ENCODE data around the gene JPH3. TPM values are rescaled to one million over a fixed set of nuclear protein-coding genes. Genes with fewer than 3 reads are reported as not detected.

JPH3 gene
- polyA plus RNA-seq, 1 donor from 2014 or later = 22.2 TPM

GRCh38 chr16:87616556-87616955 lies 14.2 kb downstream of the JPH3 start:
- Histone ChIP-seq H3K4me2 (ENCODE audit: low read length) (no peak overlapping the region), H3F3A (ENCODE audit: insufficient read depth, low read length, poor library complexity, severe bottlenecking) (no peaks in the 10 kb centered on the region), H2AFZ (ENCODE audit: low read depth, low read length) (no peak overlapping the region), H4K20me1 (ENCODE audit: insufficient read depth) (no peaks in the 10 kb centered on the region), H3K79me2 (replicated peaks; ENCODE audit: insufficient read depth, low read length) (peaks cover 4% of the 10 kb centered on the region), H3K4me3 (ENCODE audit: low read length) (no peak overlapping the region), H3K27ac (ENCODE audit: low read length) (no peak overlapping the region), H3K9me3 (ENCODE audit: low read length) (no peaks in the 10 kb centered on the region), H3K9ac (ENCODE audit: low read length) (no peak overlapping the region), H3K9me2 (ENCODE audit: insufficient read depth, low read length) (no peaks in the 10 kb centered on the region), H3K27me3 (ENCODE audit: insufficient read depth, low read depth, low read length) (no peaks in the 10 kb centered on the region), H3K36me3 (ENCODE audit: insufficient read depth, low read length) (no peaks in the 10 kb centered on the region)
- no peak for TF ChIP-seq CTCF (IDR thresholded peaks at IDR 0.05; ENCODE audit: poor library complexity, severe bottlenecking)
- no peak for TF ChIP-seq POLR2AphosphoS5 (IDR thresholded peaks at IDR 0.05)
- TF ChIP-seq MXI1 (conservative IDR thresholded peaks at IDR 0.05; ENCODE audit: poor library complexity, severe bottlenecking) = no peak
- no peak for TF ChIP-seq REST (IDR thresholded peaks at IDR 0.05; ENCODE audit: borderline replicate concordance)
- no peak for TF ChIP-seq EP300 (conservative IDR thresholded peaks at IDR 0.05; ENCODE audit: poor library complexity, severe bottlenecking)
- no peak for TF ChIP-seq EZH2 (IDR thresholded peaks at IDR 0.05; ENCODE audit: borderline replicate concordance, insufficient read depth, low read length, poor library complexity, severe bottlenecking)
- no peak for TF ChIP-seq RAD21 (conservative IDR thresholded peaks at IDR 0.05)
- TF ChIP-seq TAF1 (IDR thresholded peaks at IDR 0.05; ENCODE audit: low read depth) = no peak
- no peak for TF ChIP-seq SMC3 (conservative IDR thresholded peaks at IDR 0.05; ENCODE audit: poor library complexity)

- Histone ChIP-seq H3K4me3 (ENCODE audit: low read length) (no peak overlapping the region), H3K79me2 (replicated peaks; ENCODE audit: insufficient read depth, low read length) (no peaks in the 10 kb centered on the region), H3K9me3 (ENCODE audit: low read length) (no peaks in the 10 kb centered on the region), H3K9ac (ENCODE audit: low read length) (no peak overlapping the region), H3K4me2 (ENCODE audit: low read length) (no peak overlapping the region), H3F3A (ENCODE audit: insufficient read depth, low read length, poor library complexity, severe bottlenecking) (no peaks in the 10 kb centered on the region), H3K36me3 (ENCODE audit: insufficient read depth, low read length) (no peaks in the 10 kb centered on the region), H3K27ac (ENCODE audit: low read length) (no peak overlapping the region), H2AFZ (ENCODE audit: low read depth, low read length) (no peak overlapping the region), H3K9me2 (ENCODE audit: insufficient read depth, low read length) (no peaks in the 10 kb centered on the region), H3K27me3 (ENCODE audit: insufficient read depth, low read depth, low read length) (no peaks in the 10 kb centered on the region), H4K20me1 (ENCODE audit: insufficient read depth) (no peaks in the 10 kb centered on the region)
- TF ChIP-seq MXI1 (conservative IDR thresholded peaks at IDR 0.05; ENCODE audit: poor library complexity, severe bottlenecking) (no peak), CTCF (IDR thresholded peaks at IDR 0.05; ENCODE audit: poor library complexity, severe bottlenecking) (no peak), RAD21 (conservative IDR thresholded peaks at IDR 0.05) (no peak), POLR2AphosphoS5 (IDR thresholded peaks at IDR 0.05) (no peak), SMC3 (conservative IDR thresholded peaks at IDR 0.05; ENCODE audit: poor library complexity) (no peak), EZH2 (IDR thresholded peaks at IDR 0.05; ENCODE audit: borderline replicate concordance, insufficient read depth, low read length, poor library complexity, severe bottlenecking) (no peak), REST (IDR thresholded peaks at IDR 0.05; ENCODE audit: borderline replicate concordance) (no peak), TAF1 (IDR thresholded peaks at IDR 0.05; ENCODE audit: low read depth) (no peak), EP300 (conservative IDR thresholded peaks at IDR 0.05; ENCODE audit: poor library complexity, severe bottlenecking) (no peak)
Measured at GRCh38 chr16:87618216-87618615, 15.9 kb downstream of the JPH3 start.
